Choroid plexus epithelial cell (primary cell): Measurements from ENCODE around the gene N4BP2L2.

Experiments
- DNase-seq: peaks from one replicate; pipeline ENCODE4 v3.0.0-alpha.2; 2010; ENCODE audit warnings: low read depth
- H3K4me3 ChIP-seq: 2 replicates; pipeline ENCODE4 v1.5.1; 2011; ENCODE audit warnings: low read depth, mild to moderate bottlenecking, control low read depth, low read length, moderate library complexity
- TF ChIP-seq, protein P1 (sequence below): conservative IDR thresholded peaks from 2 replicates; pipeline ENCODE4 v1.5.1; 2011; ENCODE audit warnings: low read depth, mild to moderate bottlenecking, control low read depth, inconsistent platforms, low read length, moderate library complexity

Gene N4BP2L2

DNA sequence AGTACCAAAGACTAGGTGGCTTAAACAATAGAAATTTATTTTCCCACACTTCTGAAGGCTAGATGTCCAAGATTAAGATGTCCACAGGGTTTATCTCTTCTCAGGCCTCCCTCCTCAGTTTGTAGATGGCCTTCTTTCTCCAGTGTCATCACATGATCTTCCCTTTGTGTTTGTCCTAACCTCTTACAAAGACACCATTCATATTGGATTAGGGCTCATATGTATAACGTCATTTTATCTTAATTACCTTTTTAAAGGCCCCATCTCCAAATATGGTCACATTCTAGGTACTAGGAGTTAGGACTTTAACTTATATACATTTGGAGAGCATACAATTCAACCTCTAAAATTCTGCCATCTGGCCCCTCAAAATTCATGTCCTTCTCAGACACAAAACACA, 34.3 kb downstream of the N4BP2L2 start:
- TF ChIP-seq, protein P1, sequence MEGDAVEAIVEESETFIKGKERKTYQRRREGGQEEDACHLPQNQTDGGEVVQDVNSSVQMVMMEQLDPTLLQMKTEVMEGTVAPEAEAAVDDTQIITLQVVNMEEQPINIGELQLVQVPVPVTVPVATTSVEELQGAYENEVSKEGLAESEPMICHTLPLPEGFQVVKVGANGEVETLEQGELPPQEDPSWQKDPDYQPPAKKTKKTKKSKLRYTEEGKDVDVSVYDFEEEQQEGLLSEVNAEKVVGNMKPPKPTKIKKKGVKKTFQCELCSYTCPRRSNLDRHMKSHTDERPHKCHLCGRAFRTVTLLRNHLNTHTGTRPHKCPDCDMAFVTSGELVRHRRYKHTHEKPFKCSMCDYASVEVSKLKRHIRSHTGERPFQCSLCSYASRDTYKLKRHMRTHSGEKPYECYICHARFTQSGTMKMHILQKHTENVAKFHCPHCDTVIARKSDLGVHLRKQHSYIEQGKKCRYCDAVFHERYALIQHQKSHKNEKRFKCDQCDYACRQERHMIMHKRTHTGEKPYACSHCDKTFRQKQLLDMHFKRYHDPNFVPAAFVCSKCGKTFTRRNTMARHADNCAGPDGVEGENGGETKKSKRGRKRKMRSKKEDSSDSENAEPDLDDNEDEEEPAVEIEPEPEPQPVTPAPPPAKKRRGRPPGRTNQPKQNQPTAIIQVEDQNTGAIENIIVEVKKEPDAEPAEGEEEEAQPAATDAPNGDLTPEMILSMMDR, result no peak
- no peak overlapping the region for H3K4me3 ChIP-seq
- DNase-seq, result no peak

DNA sequence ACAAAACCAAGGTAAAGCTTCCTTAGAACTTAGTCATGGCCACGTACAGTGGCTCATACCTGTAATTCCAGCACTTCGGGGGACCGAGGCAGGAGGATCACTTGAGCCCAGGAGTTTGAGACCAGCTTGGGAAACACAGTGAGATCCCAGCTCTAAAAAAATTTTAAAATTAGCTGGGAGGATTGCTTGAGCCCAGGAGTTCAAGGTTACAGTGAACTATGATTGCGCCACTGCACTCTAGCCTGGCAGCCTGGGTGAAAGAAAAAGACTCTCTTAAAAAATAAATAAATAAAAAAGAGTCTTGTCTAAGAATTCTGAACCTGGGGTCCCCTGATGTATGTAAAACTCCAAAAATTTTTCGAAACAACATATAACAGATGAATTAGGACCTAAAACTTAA, 34.9 kb downstream of the N4BP2L2 start:
- H3K4me3 ChIP-seq, result no peak overlapping the region
- TF ChIP-seq, protein P1, result no peak
- no peak for DNase-seq

DNA sequence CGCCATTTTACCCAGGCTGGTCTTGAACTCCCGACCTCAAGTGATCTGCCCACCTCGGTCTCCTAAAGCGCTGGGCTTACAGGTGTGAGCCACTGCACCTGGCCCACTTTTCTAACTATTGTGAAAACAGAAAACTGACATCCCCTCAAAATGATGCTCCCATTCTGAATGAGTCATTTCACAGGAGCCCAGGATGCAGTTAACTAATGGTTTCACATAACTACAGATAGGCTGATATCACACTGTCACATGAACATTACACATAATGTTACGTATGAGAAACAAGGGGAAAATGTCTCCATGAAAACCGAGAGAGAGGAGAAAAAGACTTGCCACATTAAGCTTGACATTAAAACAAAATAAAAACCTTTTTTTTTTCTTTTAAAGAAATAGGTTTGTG, 37.5 kb downstream of the N4BP2L2 start:
- peak; percentile 22 for DNase-seq
- H3K4me3 ChIP-seq, result no peak overlapping the region
- TF ChIP-seq, protein P1, result no peak

DNA sequence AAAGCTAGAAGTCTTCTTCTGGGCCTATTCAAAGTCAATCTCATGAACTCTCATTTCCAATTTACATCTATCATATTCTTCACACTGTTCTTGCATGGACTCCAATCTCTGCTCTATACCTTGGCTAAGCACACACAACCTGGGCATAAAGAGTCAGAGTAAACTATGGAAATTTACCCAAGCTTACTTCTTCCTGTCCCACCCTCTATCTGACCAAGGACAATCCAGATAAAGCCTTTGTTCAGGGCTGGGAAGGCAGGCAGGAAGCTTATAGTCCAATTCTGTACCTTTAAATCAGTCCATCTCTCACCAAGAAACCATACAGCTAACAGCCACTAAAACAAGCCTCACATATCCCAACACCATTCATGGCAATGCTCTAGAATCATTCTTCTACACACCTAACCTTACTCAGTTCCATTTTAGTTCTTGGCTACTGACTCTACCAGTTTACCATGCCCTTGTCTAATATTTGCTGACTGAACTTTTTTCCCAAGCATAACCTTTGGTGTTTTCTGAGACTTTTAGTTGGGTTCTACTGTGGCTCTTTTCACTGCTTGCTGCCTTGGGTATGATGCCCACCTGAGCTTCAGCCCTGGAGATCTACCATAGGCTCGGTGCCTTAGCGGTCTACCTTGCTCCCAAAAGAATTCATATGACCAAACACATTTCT, 38.9 kb downstream of the N4BP2L2 start:
- H3K4me3 ChIP-seq, result no peak overlapping the region
- DNase-seq, result no peak
- TF ChIP-seq, protein P1, result no peak

DNA sequence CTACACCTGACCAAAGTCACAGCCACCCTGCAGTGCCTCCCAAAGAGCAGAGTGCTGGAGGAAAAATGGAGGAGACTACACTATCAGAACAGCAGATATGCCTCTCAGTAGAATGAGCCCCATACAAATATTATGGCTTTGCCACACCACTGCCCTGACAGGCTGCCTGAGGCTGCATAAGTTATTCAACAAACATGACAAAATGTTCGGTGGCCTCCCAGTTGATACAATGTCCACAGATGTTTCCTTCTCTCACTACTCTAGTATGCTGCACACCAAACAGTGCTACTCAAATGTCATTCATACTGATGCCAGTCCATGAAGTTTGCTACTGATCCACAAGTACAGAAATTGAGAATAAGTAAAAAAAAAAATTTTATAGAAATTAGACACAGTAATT, 41.0 kb downstream of the N4BP2L2 start:
- no peak for DNase-seq
- TF ChIP-seq, protein P1, result no peak
- H3K4me3 ChIP-seq, result no peak overlapping the region

DNA sequence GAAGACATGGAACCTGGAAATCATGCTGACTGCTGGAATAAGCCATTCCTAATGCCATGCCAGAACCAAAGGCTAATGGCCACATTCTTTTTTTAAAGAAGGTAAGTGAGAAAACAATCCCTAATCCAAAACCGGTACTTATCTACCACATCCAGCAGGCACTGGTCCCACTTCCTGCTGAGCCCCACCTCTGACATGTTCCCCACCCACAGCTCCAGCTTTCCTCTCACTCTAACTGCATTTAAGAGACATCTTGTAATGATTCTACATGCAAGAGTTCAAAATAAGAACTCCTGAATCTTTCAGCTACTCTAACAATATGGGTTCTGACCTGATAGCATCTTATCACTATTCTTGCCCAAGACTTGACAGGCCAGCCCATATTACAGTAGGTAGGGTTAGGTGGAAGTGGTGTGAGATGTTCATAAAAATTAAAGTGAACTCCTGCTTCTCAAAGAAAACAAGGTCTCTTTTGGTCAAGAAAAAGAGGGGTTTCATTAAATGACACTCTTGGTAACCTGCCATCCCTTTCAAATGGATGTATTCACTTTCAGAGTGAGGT, 41.9 kb downstream of the N4BP2L2 start:
- H3K4me3 ChIP-seq, result no peak overlapping the region
- TF ChIP-seq, protein P1, result no peak
- peak; percentile 22 for DNase-seq

DNA sequence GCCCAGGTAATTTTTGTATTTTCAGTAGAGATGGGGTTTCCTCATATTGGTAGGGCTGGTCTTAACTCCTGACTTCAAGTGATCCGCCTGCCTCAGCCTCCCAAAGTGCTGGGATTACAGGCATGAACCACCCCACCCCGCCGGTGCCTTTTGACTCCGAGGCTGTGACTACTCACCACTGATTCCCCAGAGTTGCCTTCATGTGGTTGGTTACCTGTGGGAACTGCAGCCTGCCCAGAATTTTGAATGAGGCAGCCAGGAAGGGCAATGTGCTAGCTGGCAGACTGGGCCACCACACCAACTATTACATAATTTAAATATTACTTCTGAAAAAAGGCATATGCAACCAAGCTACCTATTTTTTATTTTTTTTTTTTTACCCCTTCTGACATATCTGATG, 42.8 kb downstream of the N4BP2L2 start:
- no peak for DNase-seq
- H3K4me3 ChIP-seq, result no peak overlapping the region
- TF ChIP-seq, protein P1, result no peak
